ENCODE data around the gene NAT9. TPM values are rescaled to one million over a fixed set of nuclear protein-coding genes. Genes with fewer than 3 reads are reported as not detected.

Gene NAT9
- total RNA-seq, 1 donor from 2014 or later = 48.6 TPM

- H3K27me3 ChIP-seq (ENCODE audit: low read depth) = no peaks in the 10 kb centered on the region
- H3K27ac ChIP-seq = no peak overlapping the region
Observed at GRCh38 chr17:74814453-74814852, 38.3 kb upstream of the NAT9 start.

GRCh38 chr17:74812109-74813009 is 36.2 kb upstream of the NAT9 start:
- DNase-seq (no peak), ATAC-seq (peak; percentile 80 to 81)
- peaks cover 32% of the 10 kb centered on the region for H3K4me1 ChIP-seq
- H3K27me3 ChIP-seq (ENCODE audit: low read depth) = no peaks in the 10 kb centered on the region
- intact Hi-C loops (cut with DNase I) = no loop called here
- H3K9me3 ChIP-seq = no peaks in the 10 kb centered on the region
- peak overlapping the region; percentile 73 for H3K27ac ChIP-seq
- TF ChIP-seq, protein P1, sequence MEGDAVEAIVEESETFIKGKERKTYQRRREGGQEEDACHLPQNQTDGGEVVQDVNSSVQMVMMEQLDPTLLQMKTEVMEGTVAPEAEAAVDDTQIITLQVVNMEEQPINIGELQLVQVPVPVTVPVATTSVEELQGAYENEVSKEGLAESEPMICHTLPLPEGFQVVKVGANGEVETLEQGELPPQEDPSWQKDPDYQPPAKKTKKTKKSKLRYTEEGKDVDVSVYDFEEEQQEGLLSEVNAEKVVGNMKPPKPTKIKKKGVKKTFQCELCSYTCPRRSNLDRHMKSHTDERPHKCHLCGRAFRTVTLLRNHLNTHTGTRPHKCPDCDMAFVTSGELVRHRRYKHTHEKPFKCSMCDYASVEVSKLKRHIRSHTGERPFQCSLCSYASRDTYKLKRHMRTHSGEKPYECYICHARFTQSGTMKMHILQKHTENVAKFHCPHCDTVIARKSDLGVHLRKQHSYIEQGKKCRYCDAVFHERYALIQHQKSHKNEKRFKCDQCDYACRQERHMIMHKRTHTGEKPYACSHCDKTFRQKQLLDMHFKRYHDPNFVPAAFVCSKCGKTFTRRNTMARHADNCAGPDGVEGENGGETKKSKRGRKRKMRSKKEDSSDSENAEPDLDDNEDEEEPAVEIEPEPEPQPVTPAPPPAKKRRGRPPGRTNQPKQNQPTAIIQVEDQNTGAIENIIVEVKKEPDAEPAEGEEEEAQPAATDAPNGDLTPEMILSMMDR (IDR thresholded peaks at IDR 0.05) = no peak
- H3K4me3 ChIP-seq = peak overlapping the region; percentile 31
- peaks cover 30% of the 10 kb centered on the region for H3K36me3 ChIP-seq

More at GRCh38 chr17:74814453-74814852, 38.3 kb upstream of the NAT9 start:
- TF ChIP-seq, protein P1 (IDR thresholded peaks at IDR 0.05) = no peak
- Histone ChIP-seq H3K36me3 (peaks cover 34% of the 10 kb centered on the region), H3K4me1 (peaks cover 26% of the 10 kb centered on the region), H3K4me3 (no peak overlapping the region), H3K9me3 (no peaks in the 10 kb centered on the region)
- no peak for ATAC-seq
- DNase-seq = no peak
- intact Hi-C loops (cut with DNase I) = no loop called here

- H3K9me3 ChIP-seq = no peaks in the 10 kb centered on the region
- peaks cover 32% of the 10 kb centered on the region for H3K4me1 ChIP-seq
- no peak overlapping the region for H3K27ac ChIP-seq
- TF ChIP-seq, protein P1 (IDR thresholded peaks at IDR 0.05) = no peak
- no peak for DNase-seq
- intact Hi-C loops (cut with DNase I) = no loop called here
- ATAC-seq = no peak
- H3K36me3 ChIP-seq = peaks cover 23% of the 10 kb centered on the region
- H3K27me3 ChIP-seq (ENCODE audit: low read depth) = no peaks in the 10 kb centered on the region
- H3K4me3 ChIP-seq = no peak overlapping the region
Observed at GRCh38 chr17:74810699-74811485, 34.7 kb upstream of the NAT9 start.

- Histone ChIP-seq H3K9me3 (no peaks in the 10 kb centered on the region), H3K4me3 (no peak overlapping the region), H3K4me1 (peaks cover 30% of the 10 kb centered on the region), H3K27me3 (ENCODE audit: low read depth) (no peaks in the 10 kb centered on the region), H3K36me3 (peaks cover 15% of the 10 kb centered on the region), H3K27ac (no peak overlapping the region)
- intact Hi-C loops (cut with DNase I) = no loop called here
- ATAC-seq = no peak
- DNase-seq = no peak
- TF ChIP-seq, protein P1 (IDR thresholded peaks at IDR 0.05) = no peak
Observed at GRCh38 chr17:74808714-74809430, 32.7 kb upstream of the NAT9 start.

- Histone ChIP-seq H3K27me3 (ENCODE audit: low read depth) (no peaks in the 10 kb centered on the region), H3K4me1 (peaks cover 20% of the 10 kb centered on the region), H3K4me3 (no peak overlapping the region), H3K9me3 (no peaks in the 10 kb centered on the region), H3K27ac (no peak overlapping the region), H3K36me3 (peaks cover 24% of the 10 kb centered on the region)
- intact Hi-C loops (cut with DNase I) = no loop called here
- DNase-seq = no peak
- ATAC-seq = no peak
- TF ChIP-seq, protein P1 (IDR thresholded peaks at IDR 0.05) = no peak
Observed at GRCh38 chr17:74807925-74808324, 31.8 kb upstream of the NAT9 start.
